HCT116 (cell line): Measurements from ENCODE around the gene GATA3. TPM values are rescaled to one million over a fixed set of nuclear protein-coding genes. Genes with fewer than 3 reads are reported as not detected.

Source experiments
- ATAC-seq: fragments of 200-7000 bp; cut with Tn5 transposase; 2 replicates; pipeline ENCODE4 v1.9.1; 2020; ENCODE audit warnings: mild to moderate bottlenecking, moderate library complexity
- BruUV-seq: library from RNA; stranded (reverse); fragments of 400-500 nt; replicated peaks from 2 replicates; lab custom pipeline; 2021; lab: Mats Ljungman, UMichigan
- CTCF ChIA-PET: fragments of 300-600 bp; sonication (Branson Sonifier 250); formaldehyde crosslinking; loops from one replicate; lab custom pipeline; 2021; ENCODE audit warnings: antibody characterized with exemption; lab: Charles Lee
- POLR2A ChIA-PET: fragments of 300-600, 350-600 bp; sonication (Branson Sonifier 250); formaldehyde crosslinking; loops from one replicate; lab custom pipeline; 2021; ENCODE audit warnings: antibody characterized with exemption; lab: Charles Lee
- RAD21 ChIA-PET, 2 experiments: fragments of 300-600 bp; sonication (Branson Sonifier 250); formaldehyde crosslinking; loops; one replicate each; lab custom pipeline; 2023; ENCODE audit warnings: low total read pairs in 2 of 2; ENCODE audit not compliant: uncharacterized antibody in 2 of 2, unreplicated experiment in 2 of 2, low non-redundant PET in 1 of 2; lab: Charles Lee
- DNase-seq: peaks from one replicate; pipeline ENCODE4 v3.0.0-alpha.2; 2010; ENCODE audit warnings: low read depth, low spot score
- H2AFZ ChIP-seq: fragments of 200-600 bp; shearing (Covaris generic), sonication (generic); 2 replicates; pipeline ENCODE4 v1.6.1; 2017; ENCODE audit warnings: low read depth, mixed run types, mixed read lengths, antibody characterized with exemption, low read length; ENCODE audit not compliant: poor library complexity, severe bottlenecking
- H3K27ac ChIP-seq: 2 replicates; pipeline ENCODE4 v1.5.1; 2012; ENCODE audit warnings: low read depth, low read length
- H3K27me3 ChIP-seq: fragments of 200-600 bp; sonication (generic); 2 replicates; pipeline ENCODE4 v1.6.1; 2016; ENCODE audit warnings: mixed run types, low read length, mixed read lengths; ENCODE audit not compliant: insufficient read depth
- H3K36me3 ChIP-seq, 2 experiments: fragments of 200-500 bp in 1 of 2; fragments of 200-600 bp in 1 of 2; sonication (Bioruptor generic) in 1 of 2; sonication (generic) in 1 of 2; 2 replicates each; pipeline versions ENCODE4 v1.5.1 to v1.6.1; 2014 to 2016; ENCODE audit warnings: low read length in 2 of 2, inconsistent platforms in 1 of 2, mixed read lengths in 1 of 2, mixed run types in 1 of 2; ENCODE audit not compliant: insufficient read depth in 2 of 2, control insufficient read depth in 1 of 2
- H3K4me1 ChIP-seq, 2 experiments: fragments of 200-600 bp in 1 of 2; sonication (generic) in 1 of 2; 2 replicates each; pipeline versions ENCODE4 v1.5.1 to v1.6.1; 2012 to 2017; ENCODE audit warnings: low read length in 2 of 2, inconsistent platforms in 1 of 2, mild to moderate bottlenecking in 1 of 2, mixed read lengths in 1 of 2, mixed run types in 1 of 2, moderate library complexity in 1 of 2; ENCODE audit not compliant: insufficient read depth in 2 of 2, control insufficient read depth in 1 of 2
- H3K4me2 ChIP-seq: fragments of 200-600 bp; sonication (generic); 2 replicates; pipeline ENCODE4 v1.6.1; 2017; ENCODE audit warnings: mixed run types, low read length, mixed read lengths
- H3K4me3 ChIP-seq, 2 experiments: fragments of 200-600 bp in 1 of 2; sonication (generic) in 1 of 2; replicated peaks in 1 of 2; 2 replicates each; pipeline ENCODE4 v1.5.1; 2011 to 2016; ENCODE audit warnings: low read length in 2 of 2, control low read depth in 1 of 2, low read depth in 1 of 2, mild to moderate bottlenecking in 1 of 2, mixed read lengths in 1 of 2, mixed run types in 1 of 2
- H3K79me2 ChIP-seq: fragments of 200-600 bp; sonication (generic); 2 replicates; pipeline ENCODE4 v1.6.1; 2017; ENCODE audit warnings: mild to moderate bottlenecking, mixed run types, low read length, moderate library complexity, mixed read lengths; ENCODE audit not compliant: insufficient read depth
- H3K9ac ChIP-seq: fragments of 200-600 bp; sonication (generic); 2 replicates; pipeline ENCODE4 v1.6.1; 2016; ENCODE audit warnings: low read length, mixed read lengths
- H3K9me2 ChIP-seq: fragments of 200-600 bp; sonication (generic), shearing (Covaris generic); 2 replicates; pipeline ENCODE4 v1.6.1; 2017; ENCODE audit warnings: mixed run types, mild to moderate bottlenecking, moderate library complexity; ENCODE audit not compliant: insufficient read depth
- H3K9me3 ChIP-seq, 2 experiments: fragments of 200-500 bp in 1 of 2; fragments of 200-600 bp in 1 of 2; sonication (Bioruptor generic) in 1 of 2; sonication (generic) in 1 of 2; 2 replicates each; pipeline ENCODE4 v1.6.1; 2014 to 2017; ENCODE audit warnings: low read length in 2 of 2, mixed read lengths in 2 of 2, inconsistent platforms in 1 of 2, low read depth in 1 of 2, mild to moderate bottlenecking in 1 of 2, mixed run types in 1 of 2, moderate library complexity in 1 of 2; ENCODE audit not compliant: control insufficient read depth in 1 of 2, insufficient read depth in 1 of 2
- H4K20me1 ChIP-seq: fragments of 200-600 bp; sonication (generic), shearing (Covaris generic); 2 replicates; pipeline ENCODE4 v1.6.1; 2017; ENCODE audit warnings: mixed run types, mild to moderate bottlenecking, moderate library complexity; ENCODE audit not compliant: insufficient read depth
- CBX3 ChIP-seq: IDR thresholded peaks from 2 replicates; pipeline ENCODE4 v1.6.1; 2012; ENCODE audit warnings: low read depth
- CEBPB ChIP-seq: IDR thresholded peaks from 2 replicates; pipeline ENCODE4 v1.6.1; 2012; ENCODE audit warnings: low read depth
- EZH2 ChIP-seq: fragments of 200-600 bp; sonication (generic); IDR thresholded peaks from 2 replicates; pipeline ENCODE4 v1.6.1; 2017; ENCODE audit warnings: antibody characterized with exemption, mixed run types
- JUND ChIP-seq: IDR thresholded peaks from 2 replicates; pipeline ENCODE4 v1.6.1; 2012
- RAD21 ChIP-seq: IDR thresholded peaks from 2 replicates; pipeline ENCODE4 v1.6.1; 2012; ENCODE audit warnings: low read depth, mild to moderate bottlenecking
- SP1 ChIP-seq: IDR thresholded peaks from 2 replicates; pipeline ENCODE4 v1.6.1; 2012; ENCODE audit warnings: low read depth
- SRF ChIP-seq: IDR thresholded peaks from 2 replicates; pipeline ENCODE4 v1.6.1; 2012; ENCODE audit warnings: low read depth
- ZFX ChIP-seq: fragments of 450-650 bp; IDR thresholded peaks from 2 replicates; pipeline ENCODE4 v1.6.1; 2017
- intact Hi-C: fragments of 100-400 bp; cut with micrococcal nuclease; formaldehyde crosslinking; loops from 2 replicates; pipeline ENCODE4 v1.10.0; 2022
- total RNA-seq: library from RNA; stranded (reverse); gene quantifications from one replicate; pipeline ENCODE4 v1.2.1, GENCODE V29; 2021; ENCODE audit not compliant: unreplicated experiment
- TF ChIP-seq, protein P1 (sequence below): IDR thresholded peaks from 2 replicates; pipeline ENCODE4 v1.6.1; 2012

GATA3 gene
- total RNA-seq, 1 experiment from 2014 or later: 2.7 TPM

DNA sequence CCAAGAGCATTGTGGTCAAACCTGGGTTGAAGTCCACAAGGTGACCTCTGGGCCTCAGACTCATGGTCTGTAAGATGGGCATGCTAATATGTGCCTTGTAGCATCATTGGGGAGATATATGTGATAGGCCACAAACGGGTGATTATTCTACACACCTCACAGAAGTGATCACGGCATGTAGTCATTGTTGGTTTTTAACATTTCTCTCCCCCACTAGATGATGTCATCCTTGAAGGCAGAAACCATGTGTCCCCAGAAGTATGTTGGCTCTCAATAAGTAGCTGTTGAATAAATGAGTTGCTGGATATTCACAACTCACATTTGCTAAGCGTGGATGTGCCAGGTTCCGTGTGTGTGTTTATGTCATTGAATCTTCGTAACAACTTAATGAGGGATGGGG is 42.4 kb downstream of the GATA3 start:
- Histone ChIP-seq H3K79me2 (no peaks in the 10 kb centered on the region), H3K9me3 (no peaks in the 10 kb centered on the region), H3K4me1 (no peaks in the 10 kb centered on the region), H3K27ac (no peak overlapping the region), H3K4me3 (no peak overlapping the region), H3K36me3 (no peaks in the 10 kb centered on the region), H3K9me2 (no peaks in the 10 kb centered on the region), H4K20me1 (no peaks in the 10 kb centered on the region), H3K4me2 (no peak overlapping the region), H2AFZ (no peak overlapping the region), H3K27me3 (0 out of 2 replicates have a peak, but pooled peaks cover 2% of the 10 kb centered on the region), H3K9ac (no peak overlapping the region)
- POLR2A ChIA-PET: no interaction called here
- ATAC-seq (no peak), DNase-seq (no peak)
- TF ChIP-seq SP1 (no peak), CEBPB (no peak)
- no TSS peak for BruUV-seq
- RAD21 ChIA-PET: no interaction called here
- intact Hi-C loops: no loop called here
- CTCF ChIA-PET: no interaction called here

DNA sequence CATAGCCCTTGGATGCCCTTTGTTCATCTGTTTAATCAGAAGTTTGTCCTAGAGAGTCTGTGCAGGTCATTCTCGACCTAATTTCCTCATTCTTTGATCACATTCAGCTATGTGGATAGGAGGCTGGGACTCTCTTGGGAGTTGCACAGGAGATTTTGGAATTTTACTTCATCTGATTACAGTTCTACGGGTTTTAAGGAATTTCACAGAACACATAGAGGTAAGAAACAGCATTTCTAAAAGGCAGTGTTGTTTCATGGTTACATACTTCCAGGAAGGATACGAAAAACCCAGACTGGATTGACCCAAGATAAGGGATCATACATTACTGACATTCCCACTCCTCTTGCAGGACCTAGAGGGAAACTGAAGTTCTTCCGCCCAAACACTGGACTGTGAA is 45.9 kb downstream of the GATA3 start:
- ChIA-PET CTCF (no interaction called here), POLR2A (no interaction called here), RAD21 (no interaction called here)
- Histone ChIP-seq H4K20me1 (no peaks in the 10 kb centered on the region), H3K36me3 (no peaks in the 10 kb centered on the region), H3K4me1 (no peaks in the 10 kb centered on the region), H3K9me2 (no peaks in the 10 kb centered on the region), H3K79me2 (no peaks in the 10 kb centered on the region), H2AFZ (no peak overlapping the region), H3K9me3 (no peaks in the 10 kb centered on the region), H3K9ac (no peak overlapping the region), H3K4me3 (no peak overlapping the region), H3K27me3 (peaks cover 7% of the 10 kb centered on the region; the same call in 1 of the 2 replicates), H3K27ac (no peak overlapping the region), H3K4me2 (no peak overlapping the region)
- no peak for ATAC-seq
- BruUV-seq: no TSS peak
- DNase-seq: no peak
- TF ChIP-seq, protein P1, sequence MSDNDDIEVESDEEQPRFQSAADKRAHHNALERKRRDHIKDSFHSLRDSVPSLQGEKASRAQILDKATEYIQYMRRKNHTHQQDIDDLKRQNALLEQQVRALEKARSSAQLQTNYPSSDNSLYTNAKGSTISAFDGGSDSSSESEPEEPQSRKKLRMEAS: no peak
- TF ChIP-seq RAD21 (no peak), CBX3 (no peak), SRF (no peak), JUND (no peak), ZFX (no peak), EZH2 (no peak)
- intact Hi-C loops: no loop called here
